ENCODE data around the gene MYT1.

The MYT1 gene

DNA sequence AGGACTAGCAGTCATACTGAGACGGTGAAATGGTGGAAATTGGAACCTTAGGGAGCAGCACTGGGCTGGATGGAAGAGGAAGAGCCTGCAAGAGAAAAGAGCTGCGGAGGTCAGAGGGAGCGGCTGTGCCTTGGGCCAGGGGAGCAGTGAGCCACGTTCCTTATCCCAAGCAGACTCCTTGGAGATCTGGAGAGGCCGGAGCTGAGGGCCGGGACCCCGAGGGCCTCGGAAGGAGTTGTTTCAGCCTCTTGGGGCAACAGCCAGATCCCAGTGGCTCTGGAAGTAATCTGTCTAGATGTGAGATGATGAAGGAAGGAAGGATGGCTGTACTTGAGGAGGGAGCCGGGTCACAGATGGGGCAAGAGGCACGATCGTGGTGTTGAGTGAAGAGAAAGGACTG is 107.4 kb downstream of the MYT1 start:
- DNase-seq (ENCODE audit: low read depth) = no peak
- TF ChIP-seq, protein P1, sequence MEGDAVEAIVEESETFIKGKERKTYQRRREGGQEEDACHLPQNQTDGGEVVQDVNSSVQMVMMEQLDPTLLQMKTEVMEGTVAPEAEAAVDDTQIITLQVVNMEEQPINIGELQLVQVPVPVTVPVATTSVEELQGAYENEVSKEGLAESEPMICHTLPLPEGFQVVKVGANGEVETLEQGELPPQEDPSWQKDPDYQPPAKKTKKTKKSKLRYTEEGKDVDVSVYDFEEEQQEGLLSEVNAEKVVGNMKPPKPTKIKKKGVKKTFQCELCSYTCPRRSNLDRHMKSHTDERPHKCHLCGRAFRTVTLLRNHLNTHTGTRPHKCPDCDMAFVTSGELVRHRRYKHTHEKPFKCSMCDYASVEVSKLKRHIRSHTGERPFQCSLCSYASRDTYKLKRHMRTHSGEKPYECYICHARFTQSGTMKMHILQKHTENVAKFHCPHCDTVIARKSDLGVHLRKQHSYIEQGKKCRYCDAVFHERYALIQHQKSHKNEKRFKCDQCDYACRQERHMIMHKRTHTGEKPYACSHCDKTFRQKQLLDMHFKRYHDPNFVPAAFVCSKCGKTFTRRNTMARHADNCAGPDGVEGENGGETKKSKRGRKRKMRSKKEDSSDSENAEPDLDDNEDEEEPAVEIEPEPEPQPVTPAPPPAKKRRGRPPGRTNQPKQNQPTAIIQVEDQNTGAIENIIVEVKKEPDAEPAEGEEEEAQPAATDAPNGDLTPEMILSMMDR (IDR thresholded peaks at IDR 0.05; ENCODE audit: control insufficient read depth, extremely low read depth, insufficient read depth) = no peak
- no peak overlapping the region for H3K4me3 ChIP-seq (ENCODE audit: low read depth, low read length)

DNA sequence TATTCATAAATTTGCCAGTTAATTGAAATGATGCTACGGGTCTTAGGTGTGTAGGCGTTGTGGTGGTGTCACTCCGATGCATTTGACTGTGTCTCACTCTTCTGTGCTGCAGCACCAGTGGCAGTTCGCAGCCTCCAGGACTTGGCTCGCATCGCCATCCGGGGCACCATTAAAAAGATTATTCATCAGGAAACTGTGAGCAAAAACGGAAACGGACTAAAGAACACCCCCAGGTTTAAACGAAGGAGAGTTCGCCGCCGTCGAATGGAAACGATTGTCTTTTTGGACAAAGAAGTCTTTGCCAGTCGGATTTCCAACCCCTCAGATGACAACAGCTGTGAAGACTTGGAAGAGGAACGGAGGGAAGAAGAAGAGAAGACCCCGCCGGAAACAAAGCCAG is 108.9 kb downstream of the MYT1 start:
- H3K4me3 ChIP-seq (ENCODE audit: low read depth, low read length) = no peak overlapping the region
- DNase-seq (ENCODE audit: low read depth) = no peak
- TF ChIP-seq, protein P1 (IDR thresholded peaks at IDR 0.05; ENCODE audit: control insufficient read depth, extremely low read depth, insufficient read depth) = no peak

DNA sequence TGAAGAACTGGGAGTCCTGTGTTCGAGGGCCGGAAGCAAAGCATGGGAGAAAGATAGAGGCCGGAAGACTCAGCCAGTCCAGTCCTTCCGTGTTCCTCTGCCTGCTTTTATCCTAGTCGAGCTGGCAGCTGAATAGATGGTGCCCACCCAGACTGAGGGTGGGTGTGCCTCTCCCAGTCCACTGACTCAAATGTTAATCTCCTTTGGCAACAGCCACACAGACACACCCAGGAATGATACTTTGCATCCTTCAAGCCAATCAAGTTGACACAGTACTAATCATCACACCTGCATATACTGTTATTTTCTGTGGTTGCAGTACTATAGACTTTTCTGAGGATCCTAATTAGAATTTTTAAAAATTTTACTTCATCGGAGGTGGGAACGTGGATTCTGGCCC is 112.6 kb downstream of the MYT1 start:
- no peak for DNase-seq (ENCODE audit: low read depth)
- TF ChIP-seq, protein P1 (IDR thresholded peaks at IDR 0.05; ENCODE audit: control insufficient read depth, extremely low read depth, insufficient read depth) = no peak
- no peak overlapping the region for H3K4me3 ChIP-seq (ENCODE audit: low read depth, low read length)

DNA sequence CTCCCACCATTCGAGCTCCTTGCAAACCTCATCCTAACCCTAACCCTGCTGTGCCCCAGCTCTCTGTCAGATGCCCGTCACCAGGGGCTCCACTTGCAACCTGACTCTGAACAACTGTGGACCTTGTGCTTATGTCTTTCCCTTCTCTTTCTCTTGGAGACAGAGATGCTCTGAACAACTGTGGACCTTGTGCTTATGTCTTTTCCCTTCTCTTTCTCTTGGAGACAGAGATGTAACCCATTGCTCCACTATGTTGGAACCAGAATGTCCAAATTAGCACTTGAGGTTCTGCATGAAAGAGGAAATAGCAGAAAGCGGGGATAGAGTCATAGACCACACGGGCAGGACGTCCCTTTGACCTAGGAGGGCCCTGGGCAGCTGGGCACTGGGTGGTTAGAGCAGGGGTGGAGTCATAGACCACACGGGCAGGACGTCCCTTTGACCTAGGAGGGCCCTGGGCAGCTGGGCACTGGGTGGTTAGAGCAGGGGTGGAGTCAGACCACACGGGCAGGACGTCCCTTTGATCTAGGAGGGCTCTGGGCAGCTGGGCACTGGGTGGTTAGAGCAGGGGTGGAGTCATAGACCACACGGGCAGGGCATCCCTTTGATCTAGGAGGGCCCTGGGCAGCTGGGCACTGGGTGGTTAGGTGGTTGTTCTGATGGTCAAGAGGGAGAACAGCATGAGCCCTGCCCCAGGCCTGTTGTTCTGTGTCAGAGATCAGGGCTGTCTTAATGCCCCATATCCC is 113.5 kb downstream of the MYT1 start:
- TF ChIP-seq, protein P1 (IDR thresholded peaks at IDR 0.05; ENCODE audit: control insufficient read depth, extremely low read depth, insufficient read depth) = no peak
- DNase-seq (ENCODE audit: low read depth) = no peak
- no peak overlapping the region for H3K4me3 ChIP-seq (ENCODE audit: low read depth, low read length)

- TF ChIP-seq, protein P1 (IDR thresholded peaks at IDR 0.05; ENCODE audit: control insufficient read depth, extremely low read depth, insufficient read depth) = no peak
- H3K4me3 ChIP-seq (ENCODE audit: low read depth, low read length) = no peak overlapping the region
- no peak for DNase-seq (ENCODE audit: low read depth)
These were observed 114.0 kb downstream of the MYT1 start for GRCh38 chr20:64278317-64278681.

DNA sequence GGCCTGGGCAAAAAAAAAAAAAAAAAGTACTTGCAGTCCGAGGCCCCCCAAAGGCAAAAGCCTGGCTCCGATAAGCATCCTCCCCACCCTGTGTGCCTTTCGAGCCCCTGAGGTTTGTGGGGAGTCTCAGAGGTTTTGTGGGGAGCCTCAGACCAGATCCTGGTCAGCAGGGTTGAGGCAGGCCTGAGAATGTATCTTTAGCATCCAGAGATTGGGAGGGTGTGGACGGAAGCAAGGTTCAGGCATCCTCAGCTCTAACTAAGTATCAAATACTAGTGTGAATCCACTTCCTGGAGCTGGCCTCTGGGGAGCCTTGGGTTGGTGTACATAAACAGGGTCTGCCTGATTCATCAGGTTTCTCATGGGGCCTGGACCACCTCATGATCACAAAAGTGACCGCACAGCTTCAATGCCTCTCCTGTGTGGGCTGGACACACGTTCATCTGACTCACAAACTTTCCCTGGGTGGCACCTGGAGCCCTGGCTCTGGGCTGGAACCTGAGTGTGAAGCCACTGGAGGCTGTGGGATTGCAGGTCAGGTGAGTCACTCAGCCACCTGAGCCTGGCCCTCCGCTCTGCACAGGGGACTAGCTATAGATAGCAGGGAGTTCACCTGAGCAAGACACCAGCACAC is 115.7 kb downstream of the MYT1 start:
- TF ChIP-seq, protein P1 (IDR thresholded peaks at IDR 0.05; ENCODE audit: control insufficient read depth, extremely low read depth, insufficient read depth) = no peak
- DNase-seq (ENCODE audit: low read depth) = no peak
- H3K4me3 ChIP-seq (ENCODE audit: low read depth, low read length) = no peak overlapping the region

DNA sequence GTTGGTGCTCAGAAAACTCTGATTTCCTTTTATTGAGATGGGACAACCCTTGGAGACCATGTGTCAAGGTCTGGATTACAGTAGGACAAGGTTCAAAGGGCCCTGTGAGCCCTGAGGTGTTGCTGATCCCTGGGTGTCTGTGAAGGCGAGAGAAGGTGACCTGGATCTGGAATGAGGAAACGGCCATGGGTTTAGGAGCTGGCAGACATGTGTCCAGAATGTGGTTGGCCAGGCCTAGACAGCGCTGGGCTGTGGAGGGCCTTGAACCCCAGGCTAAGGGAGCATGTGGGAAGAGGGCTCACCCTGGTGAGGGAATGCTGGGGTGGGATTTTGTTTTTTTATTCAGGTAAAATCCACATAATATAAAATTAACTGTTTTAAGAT is 116.2 kb downstream of the MYT1 start:
- no peak for DNase-seq (ENCODE audit: low read depth)
- TF ChIP-seq, protein P1 (IDR thresholded peaks at IDR 0.05; ENCODE audit: control insufficient read depth, extremely low read depth, insufficient read depth) = no peak

More for the DNA sequence above, 116.2 kb downstream of the MYT1 start:
- no peak overlapping the region for H3K4me3 ChIP-seq (ENCODE audit: low read depth, low read length)

Data from LNCaP clone FGC (cell line).